ENCODE data around the gene GPD2. TPM values are rescaled to one million over a fixed set of nuclear protein-coding genes. Genes with fewer than 3 reads are reported as not detected.
A peak's percentile ranks its signal among the peaks of the same experiment; 100 is the strongest.

Gene GPD2
- total and polyA plus RNA-seq, 2 of the 13 experiments (the other 11 are each of a cell fraction or from before 2014, with no cell fraction given), result not detected

- no peak for TF ChIP-seq SNRNP70 (IDR thresholded peaks at IDR 0.05; ENCODE audit: low read depth, low read length)
- TF ChIP-seq BORCS8-MEF2B (CRISPR knock-in tag; IDR thresholded peaks at IDR 0.05), result no peak; the same call in 1 of the 2 replicates
- TF ChIP-seq, protein P1, sequence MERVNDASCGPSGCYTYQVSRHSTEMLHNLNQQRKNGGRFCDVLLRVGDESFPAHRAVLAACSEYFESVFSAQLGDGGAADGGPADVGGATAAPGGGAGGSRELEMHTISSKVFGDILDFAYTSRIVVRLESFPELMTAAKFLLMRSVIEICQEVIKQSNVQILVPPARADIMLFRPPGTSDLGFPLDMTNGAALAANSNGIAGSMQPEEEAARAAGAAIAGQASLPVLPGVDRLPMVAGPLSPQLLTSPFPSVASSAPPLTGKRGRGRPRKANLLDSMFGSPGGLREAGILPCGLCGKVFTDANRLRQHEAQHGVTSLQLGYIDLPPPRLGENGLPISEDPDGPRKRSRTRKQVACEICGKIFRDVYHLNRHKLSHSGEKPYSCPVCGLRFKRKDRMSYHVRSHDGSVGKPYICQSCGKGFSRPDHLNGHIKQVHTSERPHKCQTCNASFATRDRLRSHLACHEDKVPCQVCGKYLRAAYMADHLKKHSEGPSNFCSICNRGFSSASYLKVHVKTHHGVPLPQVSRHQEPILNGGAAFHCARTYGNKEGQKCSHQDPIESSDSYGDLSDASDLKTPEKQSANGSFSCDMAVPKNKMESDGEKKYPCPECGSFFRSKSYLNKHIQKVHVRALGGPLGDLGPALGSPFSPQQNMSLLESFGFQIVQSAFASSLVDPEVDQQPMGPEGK (CRISPR knock-in tag; IDR thresholded peaks at IDR 0.05), result no peak
- TF ChIP-seq ZNF572 (CRISPR knock-in tag; IDR thresholded peaks at IDR 0.05), result no peak
- no peak for TF ChIP-seq ZNF704 (CRISPR knock-in tag; IDR thresholded peaks at IDR 0.05; ENCODE audit: borderline replicate concordance)
- peak; percentile 89; the same call in 1 of the 2 replicates for TF ChIP-seq ZKSCAN8 (CRISPR knock-in tag; IDR thresholded peaks at IDR 0.05; ENCODE audit: borderline replicate concordance)
- TF ChIP-seq, protein P2, sequence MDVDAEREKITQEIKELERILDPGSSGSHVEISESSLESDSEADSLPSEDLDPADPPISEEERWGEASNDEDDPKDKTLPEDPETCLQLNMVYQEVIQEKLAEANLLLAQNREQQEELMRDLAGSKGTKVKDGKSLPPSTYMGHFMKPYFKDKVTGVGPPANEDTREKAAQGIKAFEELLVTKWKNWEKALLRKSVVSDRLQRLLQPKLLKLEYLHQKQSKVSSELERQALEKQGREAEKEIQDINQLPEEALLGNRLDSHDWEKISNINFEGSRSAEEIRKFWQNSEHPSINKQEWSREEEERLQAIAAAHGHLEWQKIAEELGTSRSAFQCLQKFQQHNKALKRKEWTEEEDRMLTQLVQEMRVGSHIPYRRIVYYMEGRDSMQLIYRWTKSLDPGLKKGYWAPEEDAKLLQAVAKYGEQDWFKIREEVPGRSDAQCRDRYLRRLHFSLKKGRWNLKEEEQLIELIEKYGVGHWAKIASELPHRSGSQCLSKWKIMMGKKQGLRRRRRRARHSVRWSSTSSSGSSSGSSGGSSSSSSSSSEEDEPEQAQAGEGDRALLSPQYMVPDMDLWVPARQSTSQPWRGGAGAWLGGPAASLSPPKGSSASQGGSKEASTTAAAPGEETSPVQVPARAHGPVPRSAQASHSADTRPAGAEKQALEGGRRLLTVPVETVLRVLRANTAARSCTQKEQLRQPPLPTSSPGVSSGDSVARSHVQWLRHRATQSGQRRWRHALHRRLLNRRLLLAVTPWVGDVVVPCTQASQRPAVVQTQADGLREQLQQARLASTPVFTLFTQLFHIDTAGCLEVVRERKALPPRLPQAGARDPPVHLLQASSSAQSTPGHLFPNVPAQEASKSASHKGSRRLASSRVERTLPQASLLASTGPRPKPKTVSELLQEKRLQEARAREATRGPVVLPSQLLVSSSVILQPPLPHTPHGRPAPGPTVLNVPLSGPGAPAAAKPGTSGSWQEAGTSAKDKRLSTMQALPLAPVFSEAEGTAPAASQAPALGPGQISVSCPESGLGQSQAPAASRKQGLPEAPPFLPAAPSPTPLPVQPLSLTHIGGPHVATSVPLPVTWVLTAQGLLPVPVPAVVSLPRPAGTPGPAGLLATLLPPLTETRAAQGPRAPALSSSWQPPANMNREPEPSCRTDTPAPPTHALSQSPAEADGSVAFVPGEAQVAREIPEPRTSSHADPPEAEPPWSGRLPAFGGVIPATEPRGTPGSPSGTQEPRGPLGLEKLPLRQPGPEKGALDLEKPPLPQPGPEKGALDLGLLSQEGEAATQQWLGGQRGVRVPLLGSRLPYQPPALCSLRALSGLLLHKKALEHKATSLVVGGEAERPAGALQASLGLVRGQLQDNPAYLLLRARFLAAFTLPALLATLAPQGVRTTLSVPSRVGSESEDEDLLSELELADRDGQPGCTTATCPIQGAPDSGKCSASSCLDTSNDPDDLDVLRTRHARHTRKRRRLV (CRISPR knock-in tag; IDR thresholded peaks at IDR 0.05), result 0 out of 2 replicates have a peak, but pooled peaks have one; percentile 9
- TF ChIP-seq, protein P3, sequence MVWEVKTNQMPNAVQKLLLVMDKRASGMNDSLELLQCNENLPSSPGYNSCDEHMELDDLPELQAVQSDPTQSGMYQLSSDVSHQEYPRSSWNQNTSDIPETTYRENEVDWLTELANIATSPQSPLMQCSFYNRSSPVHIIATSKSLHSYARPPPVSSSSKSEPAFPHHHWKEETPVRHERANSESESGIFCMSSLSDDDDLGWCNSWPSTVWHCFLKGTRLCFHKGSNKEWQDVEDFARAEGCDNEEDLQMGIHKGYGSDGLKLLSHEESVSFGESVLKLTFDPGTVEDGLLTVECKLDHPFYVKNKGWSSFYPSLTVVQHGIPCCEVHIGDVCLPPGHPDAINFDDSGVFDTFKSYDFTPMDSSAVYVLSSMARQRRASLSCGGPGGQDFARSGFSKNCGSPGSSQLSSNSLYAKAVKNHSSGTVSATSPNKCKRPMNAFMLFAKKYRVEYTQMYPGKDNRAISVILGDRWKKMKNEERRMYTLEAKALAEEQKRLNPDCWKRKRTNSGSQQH (CRISPR knock-in tag; IDR thresholded peaks at IDR 0.05; ENCODE audit: low read depth), result no peak
- no peak for TF ChIP-seq ATAD3A (CRISPR knock-in tag; IDR thresholded peaks at IDR 0.05)
- TF ChIP-seq SIN3A (IDR thresholded peaks at IDR 0.05; ENCODE audit: borderline replicate concordance, low read depth, low read length), result no peak
Observed at GRCh38 chr2:156400706-156401678, 35.2 kb upstream of the GPD2 start (continued).
